GM19043 (cell line): ENCODE measurements around the gene HIVEP3.

ENCODE experiments used
- ATAC-seq: cut with Tn5 transposase; IDR thresholded peaks from one replicate; pipeline ENCODE4 v1.9.1; 2021; ENCODE audit warnings: low read depth; ENCODE audit not compliant: unreplicated experiment

The HIVEP3 gene

DNA sequence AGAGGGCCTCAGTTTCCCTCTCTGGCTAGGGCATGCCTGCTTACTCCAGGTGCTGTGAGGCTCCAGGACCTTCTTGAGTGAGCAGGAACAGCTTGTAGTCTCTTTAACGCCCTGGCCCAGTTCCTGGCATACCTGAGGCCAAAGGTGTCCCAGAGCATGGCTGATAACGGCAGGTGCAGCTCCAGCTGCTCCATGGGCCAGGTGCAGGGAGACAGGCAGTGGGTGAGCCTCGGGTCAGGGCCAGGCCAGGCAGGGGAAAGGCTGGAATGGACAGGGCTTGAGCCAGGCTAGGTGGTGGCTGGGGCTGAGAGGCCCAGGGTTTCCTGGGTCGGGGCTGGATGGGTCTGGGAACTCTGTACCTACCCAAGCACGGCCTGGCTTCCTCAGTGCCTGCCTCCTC lies 452.6 kb downstream of the HIVEP3 start:
- ATAC-seq = no peak

DNA sequence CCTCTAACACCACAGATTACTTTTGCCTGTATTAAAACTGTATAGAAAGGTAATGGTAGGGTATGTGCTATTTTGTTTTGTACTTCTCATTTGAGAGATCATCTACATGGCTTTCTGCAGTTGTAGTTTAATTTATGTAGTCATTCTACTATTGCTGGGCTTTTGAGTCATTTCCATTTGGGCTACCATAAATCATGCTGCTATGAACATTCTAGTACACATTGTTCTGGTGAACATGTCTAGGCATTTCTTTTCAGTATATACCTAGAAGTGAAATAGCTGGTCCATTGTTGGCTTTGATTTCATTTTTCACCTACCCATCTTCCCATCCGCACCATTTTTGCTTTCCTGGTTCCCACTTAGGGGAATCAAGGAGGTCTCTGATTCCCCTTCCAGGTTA lies 453.0 kb downstream of the HIVEP3 start:
- ATAC-seq = no peak

DNA sequence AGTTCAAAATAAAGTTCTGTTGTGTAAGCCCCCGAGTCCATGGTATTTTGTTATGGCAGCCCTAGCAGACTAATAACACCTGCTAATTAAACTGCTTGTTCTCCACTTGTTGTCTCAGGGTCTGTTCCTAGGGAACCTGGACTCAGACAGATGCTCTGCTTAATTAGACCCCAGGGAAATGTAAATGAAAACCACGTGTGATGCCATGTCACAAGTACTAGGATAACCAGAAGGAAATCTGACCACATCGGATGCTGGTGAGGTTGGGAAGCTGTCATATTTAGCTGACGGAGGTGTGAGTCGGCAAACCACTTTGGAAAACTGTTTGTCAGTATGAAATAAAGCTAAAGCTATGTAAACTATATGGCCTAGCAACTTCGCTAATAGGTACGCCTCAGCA lies 453.8 kb downstream of the HIVEP3 start:
- no peak for ATAC-seq

DNA sequence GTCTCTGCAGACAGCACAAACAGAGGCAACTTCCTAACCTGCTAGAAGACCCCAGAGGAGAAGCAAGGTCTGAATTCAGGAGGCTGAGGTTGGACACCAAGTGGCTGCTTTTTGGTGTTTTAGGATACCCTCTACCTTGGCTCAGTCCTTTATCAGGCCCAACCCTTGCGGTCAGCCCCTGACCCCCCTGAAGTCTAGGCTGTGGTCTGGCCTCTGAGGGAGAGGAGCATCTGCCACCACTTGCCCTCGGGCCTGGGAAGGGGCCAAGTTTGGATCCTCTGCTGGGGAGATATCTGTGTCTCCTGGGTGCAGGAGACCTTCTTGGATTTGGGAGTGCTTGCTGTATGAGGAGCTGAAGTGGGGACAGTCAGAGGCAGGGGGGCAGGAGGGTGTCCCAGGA lies 455.2 kb downstream of the HIVEP3 start:
- ATAC-seq = no peak

DNA sequence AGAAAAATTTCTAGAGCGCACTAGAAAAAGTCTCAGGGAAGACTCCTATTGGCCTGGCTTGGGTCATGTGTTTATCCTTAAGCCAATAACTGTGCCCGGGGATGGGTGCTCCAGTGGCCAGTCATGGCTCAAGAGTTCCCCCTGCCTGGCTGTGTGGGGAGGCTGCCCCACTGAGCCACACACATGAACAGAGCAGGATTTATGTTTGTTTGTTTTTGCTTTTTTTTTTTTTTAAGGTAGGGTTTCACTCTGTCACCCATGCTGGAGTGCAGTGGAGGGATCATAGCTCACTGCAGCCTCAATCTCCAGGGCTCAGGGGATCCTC lies 456.1 kb downstream of the HIVEP3 start:
- ATAC-seq = no peak

DNA sequence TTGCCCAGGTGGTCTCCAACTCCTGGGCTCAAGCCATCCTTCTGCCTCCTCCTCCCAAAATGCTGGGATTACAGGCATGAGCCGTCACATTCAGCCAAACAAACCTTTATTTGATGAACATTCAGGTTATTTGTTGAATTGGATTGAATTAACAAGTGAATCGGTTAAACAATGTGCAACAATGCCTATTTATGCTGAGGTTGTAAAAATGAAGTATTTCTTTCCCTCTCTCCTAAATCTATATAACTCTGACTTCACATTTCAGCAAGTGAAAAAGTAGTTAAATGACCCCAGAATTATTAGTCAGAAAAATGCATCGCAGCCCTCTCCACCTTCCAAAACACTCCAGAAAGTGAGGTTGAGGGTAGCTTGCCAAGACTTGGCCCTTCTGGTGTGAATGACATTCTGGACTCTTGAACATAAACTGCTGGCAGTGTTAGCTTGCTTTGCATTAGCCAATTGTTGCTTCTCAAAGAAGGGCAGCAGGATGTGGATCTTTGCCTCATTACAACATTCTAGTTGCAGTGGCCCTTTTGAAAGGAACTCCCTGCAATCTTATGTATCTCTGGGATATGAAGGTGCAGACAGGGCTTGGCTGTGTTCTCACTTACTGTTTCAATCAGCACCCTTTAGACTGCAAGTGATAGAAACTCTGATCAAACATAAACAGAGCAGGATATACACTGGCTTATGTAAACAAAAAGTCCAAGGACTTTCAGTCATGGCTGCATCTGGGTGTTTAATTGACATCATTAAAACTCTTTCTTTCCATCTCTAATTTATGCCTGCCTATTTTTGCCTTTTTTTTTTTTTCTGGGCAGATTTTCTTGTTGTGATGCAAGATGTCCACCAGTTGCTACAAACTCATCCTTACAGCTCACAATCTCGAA lies 456.7 kb downstream of the HIVEP3 start:
- no peak for ATAC-seq

DNA sequence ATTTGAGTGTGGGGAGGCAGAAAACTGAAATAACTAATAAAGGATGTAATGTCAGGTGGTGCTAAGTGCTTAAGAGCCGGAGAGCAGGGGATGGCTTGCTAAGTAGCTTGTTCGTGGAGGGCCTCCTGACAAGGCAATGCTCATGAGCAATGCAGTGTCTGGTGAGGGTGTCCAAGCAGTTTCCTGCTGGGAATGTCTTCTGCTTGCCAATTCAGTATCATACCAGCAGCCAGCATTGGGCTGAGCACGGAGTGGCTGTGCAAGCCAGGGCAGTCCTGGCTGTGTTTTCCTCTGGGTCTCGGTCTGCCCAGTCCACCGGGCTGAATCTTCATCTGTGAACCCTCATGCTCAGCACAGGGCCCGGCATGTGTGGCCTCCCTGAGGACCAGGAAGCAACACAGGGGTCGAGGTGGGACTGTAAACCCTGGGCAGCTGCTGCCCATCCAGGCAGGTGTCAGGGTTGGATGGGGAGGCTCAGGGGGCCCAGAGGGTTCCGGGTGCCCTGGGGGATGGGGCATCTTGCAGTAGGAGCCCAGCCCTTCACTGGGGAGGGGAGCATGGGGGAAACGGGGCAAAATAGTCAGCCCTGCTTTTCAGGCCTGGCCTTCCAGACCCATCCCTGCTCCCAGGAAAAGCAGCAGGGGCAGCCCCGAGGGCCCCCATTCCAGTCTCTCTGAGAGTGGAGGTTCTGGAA lies 461.7 kb downstream of the HIVEP3 start:
- ATAC-seq = no peak
